Activated CD4-positive, alpha-beta T cell treated with anti-CD3 and anti-CD28 coated beads, Interleukin-10, Interleukin-2, amounts not matched to agents 100 ng/mL and 50 ng/mL, durations not matched to agents 16 hours and 8 hours (primary cell): ENCODE measurements around the gene ZC3H7A.
A peak's percentile ranks its signal among the peaks of the same experiment; 100 is the strongest.

Source experiments
- DNase-seq: peaks from one replicate; pipeline ENCODE4 v3.0.0-alpha.2; 2020

ZC3H7A gene

DNA sequence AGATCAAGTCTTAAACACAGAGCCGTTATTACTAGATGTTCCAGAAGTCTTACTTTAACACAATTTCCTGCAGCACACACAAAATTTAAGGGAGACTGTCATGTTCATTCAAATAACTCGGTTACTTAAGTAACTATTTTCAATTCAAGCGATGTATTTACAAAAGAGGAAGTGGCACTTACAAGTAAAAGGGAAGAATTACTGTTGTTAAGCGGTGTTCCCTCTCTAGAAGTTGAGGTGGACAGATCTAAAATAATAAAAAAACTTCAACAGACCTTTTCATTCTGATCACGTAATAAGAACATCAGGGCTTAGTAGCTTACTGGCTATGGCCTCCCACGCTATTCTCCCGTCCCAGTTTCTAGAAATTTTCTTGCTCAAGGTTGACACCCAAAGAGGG lies 28.2 kb downstream of the ZC3H7A start:
- DNase-seq: no peak

DNA sequence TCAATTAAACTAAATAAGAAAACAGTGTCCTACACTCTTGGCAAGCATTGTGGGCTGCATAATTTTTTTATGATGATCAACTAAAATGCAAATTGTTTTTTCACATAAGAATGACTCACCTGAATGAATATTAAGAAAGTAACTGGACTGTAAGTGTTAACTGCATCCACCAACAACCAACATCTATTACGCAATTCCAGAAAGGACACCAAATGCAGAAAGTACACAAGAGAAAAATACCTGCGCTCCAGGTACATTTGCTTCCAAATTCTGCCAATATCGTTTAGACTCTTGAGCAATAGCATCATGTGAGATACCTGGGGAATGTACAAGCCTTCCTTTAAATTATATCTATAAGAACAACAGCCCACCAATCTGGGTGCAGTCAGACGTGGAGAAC lies 34.6 kb downstream of the ZC3H7A start:
- DNase-seq: no peak

DNA sequence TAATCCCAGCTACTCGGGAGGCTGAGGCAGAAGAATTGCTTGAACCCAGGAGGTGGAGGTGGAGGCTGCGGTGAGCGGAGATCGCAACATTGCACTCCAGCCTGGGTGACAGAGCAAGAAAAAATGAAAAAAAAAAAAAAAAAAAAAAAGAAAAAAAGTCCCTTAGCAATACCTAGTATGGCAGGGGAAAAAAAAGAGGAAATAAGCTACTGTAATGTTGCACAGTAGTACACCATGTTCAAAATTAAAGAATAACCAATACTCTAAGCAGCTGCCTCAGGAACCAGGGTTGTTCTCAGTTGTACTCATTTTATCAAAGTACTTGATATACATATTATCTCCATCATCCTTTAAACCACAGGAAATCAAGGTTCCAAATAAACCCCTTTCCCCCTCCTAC lies 37.1 kb downstream of the ZC3H7A start:
- DNase-seq: no peak

- DNase-seq: no peak
Measured at GRCh38 chr16:11759163-11759834, 37.8 kb downstream of the ZC3H7A start.

DNA sequence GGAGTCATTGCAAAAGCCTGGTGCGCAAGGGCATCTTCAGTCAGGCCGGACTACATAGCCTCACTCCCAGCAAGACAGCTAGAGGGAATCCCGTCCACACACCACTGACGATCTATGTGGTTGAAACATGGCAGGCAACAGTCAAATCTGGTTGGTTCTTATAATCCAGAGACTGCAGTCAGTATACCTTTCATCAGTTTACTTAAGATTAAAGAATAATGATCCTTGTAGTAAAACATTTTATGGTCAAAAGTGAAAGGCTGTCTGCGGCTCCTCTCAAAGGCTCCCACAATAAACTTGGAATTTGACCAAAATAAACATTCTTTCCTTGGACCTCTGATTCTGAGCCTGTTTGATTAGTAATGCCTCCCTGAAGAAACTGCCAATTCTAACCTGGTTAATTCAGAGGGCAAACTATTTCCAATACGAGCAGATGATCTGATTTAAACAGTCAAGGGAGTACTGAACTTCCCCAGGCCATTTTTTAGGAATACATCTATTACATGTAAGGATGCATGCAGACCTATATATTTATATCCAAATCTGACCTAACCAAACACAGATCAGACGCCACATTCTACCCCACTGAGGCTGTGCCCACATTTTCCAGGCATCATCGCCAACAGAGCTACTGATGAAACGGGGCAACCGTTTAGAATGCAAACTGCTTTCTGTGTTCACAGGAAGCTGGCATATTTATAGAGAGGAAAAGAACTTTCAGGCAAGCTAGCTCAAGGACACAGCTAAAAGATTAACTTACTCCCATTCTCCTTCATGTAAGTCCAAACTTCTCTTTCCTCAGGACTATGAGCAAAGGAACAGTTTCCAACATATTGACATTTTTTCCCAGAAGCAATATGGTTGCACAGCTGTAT lies 39.1 kb downstream of the ZC3H7A start:
- no peak for DNase-seq

GRCh38 chr16:11756248-11756647 lies 40.8 kb downstream of the ZC3H7A start:
- no peak for DNase-seq

GRCh38 chr16:11755022-11755760 lies 41.9 kb downstream of the ZC3H7A start:
- no peak for DNase-seq

GRCh38 chr16:11752856-11753255 lies 44.2 kb downstream of the ZC3H7A start:
- no peak for DNase-seq

GRCh38 chr16:11750056-11750455 lies 47.0 kb downstream of the ZC3H7A start:
- no peak for DNase-seq

- no peak for DNase-seq
Measured at GRCh38 chr16:11748404-11749254, 48.4 kb downstream of the ZC3H7A start.

GRCh38 chr16:11747949-11748403 lies 49.1 kb downstream of the ZC3H7A start:
- no peak for DNase-seq

- DNase-seq: no peak
Measured at GRCh38 chr16:11744075-11744470, 53.0 kb downstream of the ZC3H7A start.

DNA sequence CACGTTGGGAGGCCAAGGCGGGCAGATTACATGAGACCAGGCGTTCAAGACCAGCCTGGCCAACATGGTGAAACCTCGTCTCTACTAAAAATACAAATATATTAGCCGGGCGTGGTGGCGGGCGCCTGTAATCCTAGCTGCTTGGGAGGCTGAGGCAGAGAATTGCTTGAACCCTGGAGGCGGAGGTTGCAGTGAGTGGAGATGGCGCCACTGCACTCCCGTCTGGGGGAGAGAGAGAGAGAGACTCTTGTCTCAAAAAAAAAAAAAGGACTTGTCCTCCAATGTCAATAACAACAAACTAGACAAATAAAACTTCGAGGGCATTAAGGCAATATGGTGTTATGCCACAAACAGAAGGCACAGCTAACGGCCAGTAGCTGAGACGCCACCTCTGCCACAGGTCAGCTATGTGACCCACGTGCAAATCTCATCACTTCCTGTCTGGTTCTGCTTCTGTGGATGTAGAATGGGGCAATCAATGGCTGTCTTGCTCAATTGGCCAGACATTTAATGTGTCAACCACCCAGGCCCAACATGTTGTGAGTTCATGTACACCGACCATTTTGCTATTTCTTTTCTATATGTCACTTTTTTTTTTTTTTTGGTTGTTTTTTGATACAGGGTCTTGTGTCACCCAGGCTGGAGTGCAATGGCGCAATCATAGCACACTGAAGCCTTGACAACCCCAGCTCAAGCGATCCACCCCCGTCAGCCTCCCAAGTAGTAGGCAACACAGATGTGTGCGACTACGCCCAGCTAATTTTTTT lies 53.6 kb downstream of the ZC3H7A start:
- DNase-seq: peak; percentile 53

DNA sequence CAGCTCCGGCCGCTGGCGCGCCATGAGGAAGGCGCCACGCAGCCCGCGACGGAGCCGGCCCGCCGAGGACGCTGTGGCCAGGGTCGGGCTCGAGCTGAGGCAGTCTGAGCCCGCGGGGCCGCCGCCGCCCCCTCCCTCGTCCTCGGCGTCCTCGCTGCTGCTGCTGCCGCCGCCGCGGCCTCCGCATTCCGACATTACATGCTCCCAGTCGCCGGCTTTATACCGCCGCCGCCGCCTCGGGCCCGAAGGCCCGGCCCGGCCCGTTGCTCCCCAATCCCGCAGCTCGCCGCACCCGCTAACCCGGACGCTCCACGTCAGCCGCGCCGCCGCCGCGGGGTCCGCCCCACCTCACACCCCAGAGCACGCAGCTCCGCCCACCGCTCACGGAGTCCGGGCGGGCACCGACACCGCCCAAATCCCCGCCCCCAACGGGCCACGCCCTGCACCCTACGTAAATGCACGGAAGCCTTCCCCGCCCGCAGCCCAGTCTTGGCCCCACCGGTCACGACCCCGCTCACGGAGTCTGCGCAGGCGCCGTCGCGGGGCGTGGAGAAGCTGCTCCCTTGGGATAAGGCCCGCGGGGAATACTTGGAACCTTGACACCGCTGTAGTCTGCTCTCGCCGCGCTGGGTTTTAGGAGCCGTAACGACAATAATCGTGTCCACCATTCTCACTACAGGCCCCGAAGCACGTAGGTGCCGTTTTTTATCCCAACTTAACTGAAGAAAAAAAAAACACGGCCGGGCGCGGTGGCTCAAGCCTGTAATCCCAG lies 54.3 kb downstream of the ZC3H7A start, which contains the start of gene TXNDC11:
TXNDC11 (minus strand) TSS at position 322 of the 772 bp plus-strand sequence; CDS start at position 195, 127 bp downstream.
- peak; percentile 99 for DNase-seq

GRCh38 chr16:11742093-11742535 lies 54.9 kb downstream of the ZC3H7A start:
- peak; percentile 59 for DNase-seq

DNA sequence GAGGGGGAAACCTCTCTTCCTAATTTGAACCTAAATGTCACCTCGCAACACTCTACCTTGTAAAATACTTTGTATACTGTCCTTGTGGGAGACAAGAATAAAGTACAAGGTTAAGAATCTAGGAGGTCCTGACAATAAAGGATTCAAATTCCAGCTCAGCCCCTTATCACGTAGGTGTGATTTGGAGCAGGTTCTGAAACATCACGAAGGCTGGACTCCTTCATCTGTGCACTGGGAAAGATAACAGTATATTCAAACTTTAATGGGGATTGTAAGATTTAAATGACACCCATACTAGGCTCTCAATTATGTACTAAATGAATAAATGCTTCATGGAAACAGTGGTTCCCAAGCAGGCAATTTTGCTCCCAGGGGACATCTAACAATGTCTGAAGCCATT lies 56.5 kb downstream of the ZC3H7A start:
- no peak for DNase-seq

DNA sequence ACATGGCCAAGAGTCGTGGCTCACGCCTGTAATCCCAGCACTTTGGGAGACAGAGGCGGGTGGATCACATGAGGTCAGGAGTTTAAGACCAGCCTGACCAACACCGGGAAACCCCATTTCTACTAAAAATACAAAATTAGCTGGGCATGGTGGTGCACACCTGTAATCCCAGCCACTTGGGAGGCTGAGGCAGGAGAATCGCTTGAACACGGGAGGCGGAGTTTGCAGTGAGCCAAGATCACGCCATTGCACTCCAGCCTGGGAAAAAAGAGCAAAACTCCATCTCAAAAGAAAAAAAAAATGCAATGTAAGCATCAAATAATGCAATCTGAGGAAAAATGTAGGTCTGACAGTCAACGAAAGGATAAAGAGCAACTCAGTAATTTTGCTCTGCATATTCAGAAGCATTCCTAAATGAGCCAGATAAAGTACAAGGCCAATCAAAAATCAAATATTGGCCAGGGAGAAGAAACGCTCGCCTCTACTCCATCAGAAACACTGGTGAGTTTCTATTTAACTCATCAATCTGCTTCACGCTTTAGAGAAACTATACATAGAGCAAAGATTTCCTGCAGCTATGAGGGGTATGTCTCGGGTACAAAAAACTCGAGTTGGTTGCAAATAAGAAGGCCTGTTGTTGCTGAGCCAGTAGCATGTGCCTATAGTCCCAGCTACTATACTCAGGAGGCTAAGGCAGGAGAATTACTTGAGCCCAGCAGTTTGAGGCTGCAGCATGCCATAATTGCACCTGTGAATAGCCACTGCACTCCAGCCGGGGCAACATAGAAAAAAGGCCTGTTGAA lies 58.1 kb downstream of the ZC3H7A start:
- peak; percentile 66 for DNase-seq

- no peak for DNase-seq
Measured at GRCh38 chr16:11737713-11738112, 59.3 kb downstream of the ZC3H7A start.

GRCh38 chr16:11736903-11737302 lies 60.2 kb downstream of the ZC3H7A start:
- no peak for DNase-seq

- no peak for DNase-seq
Measured at GRCh38 chr16:11735787-11736186, 61.3 kb downstream of the ZC3H7A start.
